ENCODE measurements around the gene SHKBP1.
"Not testable (repeated sequence)": the region's sequence is repeated elsewhere in the genome, so short reads cannot be mapped to it uniquely, and the experiment has no call there.

Gene SHKBP1

DNA sequence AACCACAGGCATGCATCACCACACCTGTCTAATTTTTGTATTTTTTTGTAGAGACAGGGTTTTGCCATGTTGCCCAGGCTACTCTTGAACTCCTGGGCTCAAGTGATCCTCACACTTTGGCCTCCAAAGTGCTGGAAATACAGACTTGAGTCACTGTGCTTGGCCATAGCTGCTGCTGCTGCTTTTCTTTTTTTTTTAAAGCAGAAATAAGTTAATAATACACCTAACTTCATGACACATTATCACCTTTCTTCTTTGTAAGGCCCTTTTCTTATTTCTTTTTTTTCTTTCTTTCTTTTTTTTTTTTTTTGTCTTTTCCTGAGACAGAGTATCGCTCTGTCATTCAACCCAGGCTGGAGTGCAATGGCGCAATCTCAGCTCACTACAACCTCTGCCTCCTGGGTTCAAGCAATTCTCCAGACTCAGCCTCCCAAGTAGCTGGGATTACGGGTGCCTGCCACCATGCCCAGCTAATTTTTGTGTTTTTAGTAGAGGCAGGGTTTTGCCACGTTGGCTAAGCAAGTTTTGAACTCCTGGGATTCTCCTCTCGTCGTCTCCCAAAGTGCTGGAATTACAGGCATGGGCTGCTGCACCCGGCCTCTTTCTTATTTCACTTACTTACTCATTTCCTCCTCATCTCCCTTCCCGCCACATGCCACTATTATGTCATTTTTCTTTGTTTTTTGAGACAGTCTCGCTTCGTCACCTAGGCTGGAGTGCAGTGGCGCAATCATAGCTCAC lies 8.7 kb downstream of the SHKBP1 start:
- no peak for DNase-seq (ENCODE audit: low read depth in 2 of 2)

DNA sequence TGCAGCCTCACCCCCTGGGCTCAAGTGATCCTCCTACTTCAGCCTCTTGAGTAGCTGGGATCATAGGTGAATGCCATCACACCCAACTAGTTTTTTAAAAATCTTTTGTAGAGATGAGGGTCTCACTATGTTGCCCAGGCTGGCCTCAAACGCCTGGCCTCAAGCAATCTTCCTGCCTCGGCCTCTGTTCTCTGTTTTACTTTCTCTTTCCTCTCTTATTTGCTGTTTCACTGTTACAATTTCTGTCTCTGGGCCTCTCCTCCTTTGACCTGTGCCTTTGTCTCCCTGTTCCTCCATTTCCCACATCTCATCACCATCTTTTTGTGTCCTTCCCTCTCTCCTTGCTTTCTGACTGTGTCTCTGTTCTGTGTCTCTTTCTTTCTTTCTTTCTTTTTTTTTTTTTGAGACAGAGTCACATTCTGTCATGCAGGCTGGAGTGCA lies 9.3 kb downstream of the SHKBP1 start:
- no peak for DNase-seq (ENCODE audit: low read depth in 2 of 2)

GRCh38 chr19:40586611-40587010 lies 9.9 kb downstream of the SHKBP1 start:
- DNase-seq (ENCODE audit: low read depth in 2 of 2): no peak

GRCh38 chr19:40588110-40588854 lies 11.6 kb downstream of the SHKBP1 start:
- DNase-seq (ENCODE audit: low read depth in 2 of 2): no peak

GRCh38 chr19:40588926-40589569 lies 12.4 kb downstream of the SHKBP1 start:
- DNase-seq (ENCODE audit: low read depth in 2 of 2): no peak

GRCh38 chr19:40589591-40590429 lies 13.1 kb downstream of the SHKBP1 start:
- DNase-seq (ENCODE audit: low read depth in 2 of 2): no peak

GRCh38 chr19:40590464-40591265 lies 14.0 kb downstream of the SHKBP1 start:
- no peak for DNase-seq (ENCODE audit: low read depth in 2 of 2)

GRCh38 chr19:40591724-40592123 lies 15.1 kb downstream of the SHKBP1 start:
- DNase-seq (ENCODE audit: low read depth in 2 of 2): not testable (repeated sequence)

DNA sequence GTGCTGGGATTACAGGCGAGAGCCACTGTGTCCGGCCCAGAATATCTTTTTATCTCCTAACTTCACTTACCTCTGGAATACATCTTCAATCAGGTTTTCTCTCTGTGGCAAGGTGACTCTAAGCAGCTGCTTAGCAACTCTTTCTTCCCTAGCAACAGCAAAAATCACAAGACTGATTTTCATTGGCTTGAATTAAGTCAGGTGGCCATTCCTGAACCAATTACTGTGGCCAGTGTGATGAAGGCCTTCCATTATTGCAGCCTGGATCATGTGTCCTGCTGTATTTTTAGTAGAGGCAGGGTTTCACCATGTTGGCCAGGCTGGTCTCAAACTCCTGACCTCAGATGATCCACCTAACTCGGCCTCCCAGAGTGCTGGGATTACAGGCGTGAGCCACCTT lies 15.5 kb downstream of the SHKBP1 start:
- DNase-seq (ENCODE audit: low read depth in 2 of 2): no peak

DNA sequence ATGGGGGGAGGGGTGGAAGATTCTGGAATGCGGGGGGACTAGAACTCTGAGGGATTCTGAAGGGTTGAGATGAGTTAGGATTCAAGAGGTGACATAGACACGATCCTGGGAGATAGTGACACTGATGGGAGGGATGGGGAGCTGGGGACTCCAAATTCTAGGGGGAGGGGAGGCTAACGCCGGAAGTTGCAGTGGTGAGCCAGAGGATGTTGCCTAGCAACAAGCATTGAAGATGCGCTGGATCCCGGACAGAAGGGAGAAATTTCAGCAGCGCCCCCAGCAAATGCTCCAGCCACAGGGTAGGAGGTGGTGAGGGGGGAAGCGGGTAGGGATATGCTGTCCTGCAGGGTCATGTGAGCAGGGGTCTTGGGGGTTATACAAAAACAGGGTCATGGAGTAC lies 17.6 kb downstream of the SHKBP1 start:
- DNase-seq (ENCODE audit: low read depth in 2 of 2): no peak

- DNase-seq (ENCODE audit: low read depth in 2 of 2): no peak
These were observed 18.0 kb downstream of the SHKBP1 start for GRCh38 chr19:40594657-40595091.

GRCh38 chr19:40596608-40597328 lies 20.1 kb downstream of the SHKBP1 start:
- no peak for DNase-seq (ENCODE audit: low read depth in 2 of 2)

- no peak for DNase-seq (ENCODE audit: low read depth in 2 of 2)
These were observed 20.7 kb downstream of the SHKBP1 start for GRCh38 chr19:40597329-40597838.

DNA sequence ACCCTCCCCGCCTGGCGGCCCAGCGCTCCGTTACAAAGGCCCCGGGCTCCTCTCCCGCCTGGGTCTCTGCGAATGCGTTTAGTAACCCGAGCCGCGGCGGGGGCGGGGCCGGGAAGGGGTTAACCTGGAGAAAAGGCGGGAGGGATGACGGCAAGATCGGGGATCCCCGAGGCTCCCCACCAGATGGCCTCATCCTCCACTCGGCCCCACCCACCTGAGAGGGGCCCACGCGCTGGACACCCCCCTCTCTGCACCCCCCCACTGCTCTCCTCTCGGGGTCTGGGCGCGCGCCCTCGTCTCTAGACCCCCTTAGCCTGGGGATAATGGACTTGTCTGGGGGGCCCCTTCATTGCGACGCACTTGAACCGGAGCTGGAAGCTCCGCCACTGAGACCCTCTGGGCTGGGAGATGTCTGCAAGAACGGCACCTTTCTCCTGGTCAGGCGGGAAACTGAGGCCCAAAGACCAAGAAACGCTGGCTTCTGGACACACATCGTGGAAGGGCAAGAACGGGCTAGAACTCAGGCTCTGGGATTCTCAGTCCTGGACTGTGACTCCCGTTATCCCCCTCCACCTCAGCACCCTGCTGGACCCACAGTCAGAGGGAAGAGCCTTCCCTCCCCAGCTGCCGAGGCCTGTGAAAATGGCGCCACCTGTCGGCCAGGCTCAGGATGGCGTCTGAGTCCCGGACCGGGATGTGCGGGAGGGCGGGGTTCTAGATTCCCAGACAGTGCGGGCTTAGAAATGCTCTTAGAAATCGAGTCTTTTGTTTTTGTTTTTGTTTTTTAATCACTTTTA lies 21.6 kb downstream of the SHKBP1 start:
- DNase-seq (ENCODE audit: low read depth in 2 of 2): peak; percentile 70 to 76

DNA sequence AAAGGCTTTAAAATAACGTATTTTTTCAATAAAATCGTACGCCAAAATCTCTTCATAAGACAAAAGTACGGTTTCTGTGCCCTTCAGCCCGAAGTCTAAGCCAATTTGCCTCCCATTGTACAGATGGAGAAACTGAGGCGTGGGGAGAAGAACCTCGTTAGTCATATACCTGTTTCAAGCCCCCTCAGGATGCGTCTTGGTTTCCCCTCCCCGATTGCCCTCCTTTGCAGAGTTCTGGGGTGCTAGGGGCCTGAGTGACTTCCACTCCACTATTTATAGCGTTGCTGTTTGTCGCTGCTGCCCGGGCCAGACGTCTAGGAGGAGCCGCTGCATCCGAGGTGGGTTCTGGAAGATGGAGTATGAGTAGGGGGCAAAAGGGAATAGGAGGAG lies 22.2 kb downstream of the SHKBP1 start:
- DNase-seq (ENCODE audit: low read depth in 2 of 2): no peak

GRCh38 chr19:40599331-40599901 lies 22.7 kb downstream of the SHKBP1 start:
- DNase-seq (ENCODE audit: low read depth in 2 of 2): no peak

DNA sequence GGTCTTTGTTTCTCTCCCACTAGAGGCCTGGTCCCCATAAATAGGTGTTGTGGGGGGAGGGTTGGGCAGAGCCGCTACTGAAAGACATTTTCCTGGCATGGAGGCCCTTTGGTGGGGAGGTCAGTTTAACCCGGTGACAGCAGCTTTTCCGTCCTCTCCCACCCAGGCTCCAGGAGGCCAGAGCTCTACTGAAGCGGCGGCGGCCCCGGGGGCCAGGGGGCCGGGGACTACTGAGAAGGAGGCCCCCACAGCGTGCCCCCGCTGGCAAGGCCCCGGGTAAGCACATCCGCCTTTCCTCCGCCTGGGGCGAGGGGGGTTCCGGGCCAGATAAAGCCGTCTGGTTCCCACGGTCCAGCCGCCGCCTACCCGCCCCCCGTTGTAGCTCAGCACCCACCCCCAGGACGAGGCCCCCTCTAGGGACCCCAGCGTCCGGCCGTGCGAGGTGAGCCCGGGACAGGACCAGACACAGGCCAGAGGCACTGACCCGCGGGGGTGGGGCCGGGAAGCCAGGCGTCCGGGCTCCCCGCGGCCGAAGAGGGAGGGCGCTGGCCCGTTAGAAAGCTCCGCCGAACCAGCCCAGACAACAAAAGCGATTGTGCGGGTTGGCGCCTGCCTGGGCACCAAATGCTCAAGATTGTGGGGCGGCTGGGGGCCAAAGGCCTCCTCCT lies 23.4 kb downstream of the SHKBP1 start:
- DNase-seq (ENCODE audit: low read depth in 2 of 2): no peak

- no peak for DNase-seq (ENCODE audit: low read depth in 2 of 2)
These were observed 24.0 kb downstream of the SHKBP1 start for GRCh38 chr19:40600570-40601133.

All from stimulated activated CD8-positive, alpha-beta memory T cell treated with anti-CD3 and anti-CD28 coated beads, Interleukin-7, amount 100 ng/mL, for 1 hour (primary cell).